Hepatocyte (in vitro differentiated cells): ENCODE data around the gene ZNHIT1. TPM values are rescaled to one million over a fixed set of nuclear protein-coding genes. Genes with fewer than 3 reads are reported as not detected.
A peak's percentile ranks its signal among the peaks of the same experiment; 100 is the strongest.

ENCODE experiments used
- DNase-seq: peaks from one replicate; pipeline ENCODE4 v3.0.0-alpha.2; 2016; ENCODE audit warnings: low spot score
- H2AFZ ChIP-seq: fragments of 200-600 bp; sonication (generic); 2 replicates; pipeline ENCODE4 v1.6.0; 2016; ENCODE audit warnings: antibody characterized with exemption, mild to moderate bottlenecking
- H3K27ac ChIP-seq: fragments of 200-600 bp; sonication (generic); 2 replicates; pipeline ENCODE4 v1.5.1; 2016; ENCODE audit warnings: mild to moderate bottlenecking
- H3K27me3 ChIP-seq: fragments of 200-600 bp; sonication (generic); 2 replicates; pipeline ENCODE4 v1.6.1; 2016
- H3K36me3 ChIP-seq: fragments of 200-600 bp; sonication (generic); replicated peaks from 2 replicates; pipeline ENCODE4 v1.5.1; 2016; ENCODE audit warnings: low read depth; ENCODE audit not compliant: insufficient read depth
- H3K4me1 ChIP-seq: fragments of 200-600 bp; sonication (generic); 2 replicates; pipeline ENCODE4 v1.5.1; 2016; ENCODE audit warnings: mild to moderate bottlenecking, moderate library complexity; ENCODE audit not compliant: insufficient read depth
- H3K4me2 ChIP-seq: fragments of 200-600 bp; sonication (generic); 2 replicates; pipeline ENCODE4 v1.6.0; 2016
- H3K4me3 ChIP-seq: fragments of 200-600 bp; sonication (generic); 2 replicates; pipeline ENCODE4 v1.5.1; 2016; ENCODE audit warnings: mild to moderate bottlenecking
- H3K79me2 ChIP-seq: fragments of 200-600 bp; sonication (generic); 2 replicates; pipeline ENCODE4 v1.6.0; 2017; ENCODE audit warnings: mild to moderate bottlenecking
- H3K9me2 ChIP-seq: fragments of 200-600 bp; sonication (generic); replicated peaks from 2 replicates; pipeline ENCODE4 v1.6.0; 2017; ENCODE audit warnings: mild to moderate bottlenecking; ENCODE audit not compliant: insufficient read depth
- H3K9me3 ChIP-seq: fragments of 200-600 bp; sonication (generic); 2 replicates; pipeline ENCODE4 v1.5.1; 2016; ENCODE audit warnings: low read depth, mild to moderate bottlenecking
- H4K20me1 ChIP-seq: fragments of 200-600 bp; sonication (generic); 2 replicates; pipeline ENCODE4 v1.6.0; 2016; ENCODE audit warnings: mild to moderate bottlenecking; ENCODE audit not compliant: insufficient read depth, poor library complexity, severe bottlenecking
- EZH2 ChIP-seq: fragments of 200-600 bp; sonication (generic); IDR thresholded peaks from 2 replicates; pipeline ENCODE4 v1.6.1; 2016; ENCODE audit warnings: antibody characterized with exemption, mild to moderate bottlenecking, borderline replicate concordance
- EZH2phosphoT487 ChIP-seq: fragments of 200-600 bp; sonication (generic); IDR thresholded peaks from one replicate; pipeline ENCODE4 v1.6.1; 2018; ENCODE audit warnings: antibody characterized with exemption, mild to moderate bottlenecking, low read depth, moderate library complexity; ENCODE audit not compliant: unreplicated experiment, severe bottlenecking
- WGBS: methylation state at CpG from one replicate; pipeline ENCODE4 v1.1.6; 2016; ENCODE audit warnings: low lambda C conversion rate; ENCODE audit errors: missing lambda C conversion rate; 5-methylcytosine and 5-hydroxymethylcytosine counted together
- polyA plus RNA-seq: library from polyadenylated mRNA; unstranded; fragments of >200 nt; fragmentation: Nextera tagmentation; extraction: Ambion mirVana; gene quantifications from 2 replicates; pipeline ENCODE4 v1.2.1, GENCODE V29; 2016
- total RNA-seq: library from RNA; depleted of rRNA; stranded (reverse); fragments of >200 nt; gene quantifications from 2 replicates; pipeline ENCODE4 v1.2.3, GENCODE V29; 2014
- TF ChIP-seq, protein P1 (sequence below): fragments of 200-600 bp; sonication (generic); IDR thresholded peaks from 2 replicates; pipeline ENCODE4 v1.5.1; 2016; ENCODE audit warnings: antibody characterized with exemption, mild to moderate bottlenecking; ENCODE audit not compliant: poor library complexity

Gene ZNHIT1
- total and polyA plus RNA-seq, 2 experiments from 2014 or later, result 110 to 117 TPM

GRCh38 chr7:101233907-101234547 lies 16.1 kb downstream of the ZNHIT1 start:
- H3K4me1 ChIP-seq, result peaks cover 17% of the 10 kb centered on the region
- H3K4me3 ChIP-seq, result no peak overlapping the region
- TF ChIP-seq, protein P1, sequence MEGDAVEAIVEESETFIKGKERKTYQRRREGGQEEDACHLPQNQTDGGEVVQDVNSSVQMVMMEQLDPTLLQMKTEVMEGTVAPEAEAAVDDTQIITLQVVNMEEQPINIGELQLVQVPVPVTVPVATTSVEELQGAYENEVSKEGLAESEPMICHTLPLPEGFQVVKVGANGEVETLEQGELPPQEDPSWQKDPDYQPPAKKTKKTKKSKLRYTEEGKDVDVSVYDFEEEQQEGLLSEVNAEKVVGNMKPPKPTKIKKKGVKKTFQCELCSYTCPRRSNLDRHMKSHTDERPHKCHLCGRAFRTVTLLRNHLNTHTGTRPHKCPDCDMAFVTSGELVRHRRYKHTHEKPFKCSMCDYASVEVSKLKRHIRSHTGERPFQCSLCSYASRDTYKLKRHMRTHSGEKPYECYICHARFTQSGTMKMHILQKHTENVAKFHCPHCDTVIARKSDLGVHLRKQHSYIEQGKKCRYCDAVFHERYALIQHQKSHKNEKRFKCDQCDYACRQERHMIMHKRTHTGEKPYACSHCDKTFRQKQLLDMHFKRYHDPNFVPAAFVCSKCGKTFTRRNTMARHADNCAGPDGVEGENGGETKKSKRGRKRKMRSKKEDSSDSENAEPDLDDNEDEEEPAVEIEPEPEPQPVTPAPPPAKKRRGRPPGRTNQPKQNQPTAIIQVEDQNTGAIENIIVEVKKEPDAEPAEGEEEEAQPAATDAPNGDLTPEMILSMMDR, result no peak
- TF ChIP-seq EZH2phosphoT487, result no peak
- TF ChIP-seq EZH2, result no peak
- WGBS, result 86% methylated on average over 20 of the region's 21 CpGs
- no peak for DNase-seq
- no peaks in the 10 kb centered on the region for H3K9me2 ChIP-seq
- H3K36me3 ChIP-seq, result no peaks in the 10 kb centered on the region
- H3K27me3 ChIP-seq, result no peaks in the 10 kb centered on the region
- H3K9me3 ChIP-seq, result no peaks in the 10 kb centered on the region
- no peaks in the 10 kb centered on the region for H3K79me2 ChIP-seq
- no peak overlapping the region for H3K4me2 ChIP-seq
- no peak overlapping the region for H2AFZ ChIP-seq
- H4K20me1 ChIP-seq, result no peaks in the 10 kb centered on the region
- no peak overlapping the region for H3K27ac ChIP-seq

DNA sequence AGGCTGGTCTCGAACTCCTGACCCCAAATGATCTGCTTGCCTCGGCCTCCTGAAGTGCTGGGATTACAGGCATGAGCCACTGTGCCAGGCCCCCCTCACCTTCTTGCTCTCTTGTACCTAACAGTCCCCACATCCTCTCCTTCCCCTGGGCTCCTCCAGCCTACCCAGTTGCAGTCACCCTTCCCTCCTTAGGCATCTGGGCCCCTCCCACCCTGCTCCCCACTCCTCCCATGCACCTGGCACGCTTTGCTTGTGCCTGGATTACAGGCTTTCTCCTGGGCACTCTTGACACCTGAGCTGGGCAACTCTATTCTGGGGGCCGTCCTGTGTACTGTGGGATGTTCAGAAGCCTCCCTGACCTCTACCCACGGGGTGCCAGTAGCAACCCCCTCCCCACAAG lies 16.7 kb downstream of the ZNHIT1 start:
- no peaks in the 10 kb centered on the region for H3K79me2 ChIP-seq
- no peak overlapping the region for H2AFZ ChIP-seq
- no peak overlapping the region for H3K27ac ChIP-seq
- H3K9me3 ChIP-seq, result no peaks in the 10 kb centered on the region
- H3K4me2 ChIP-seq, result no peak overlapping the region
- no peaks in the 10 kb centered on the region for H3K36me3 ChIP-seq
- no peak for DNase-seq
- TF ChIP-seq EZH2phosphoT487, result no peak
- TF ChIP-seq, protein P1, result no peak
- TF ChIP-seq EZH2, result no peak
- no peaks in the 10 kb centered on the region for H4K20me1 ChIP-seq
- no peak overlapping the region for H3K4me3 ChIP-seq
- WGBS, result 92% methylated on average over 5 of the region's 5 CpGs
- no peaks in the 10 kb centered on the region for H3K27me3 ChIP-seq
- H3K4me1 ChIP-seq, result peaks cover 17% of the 10 kb centered on the region
- no peaks in the 10 kb centered on the region for H3K9me2 ChIP-seq

DNA sequence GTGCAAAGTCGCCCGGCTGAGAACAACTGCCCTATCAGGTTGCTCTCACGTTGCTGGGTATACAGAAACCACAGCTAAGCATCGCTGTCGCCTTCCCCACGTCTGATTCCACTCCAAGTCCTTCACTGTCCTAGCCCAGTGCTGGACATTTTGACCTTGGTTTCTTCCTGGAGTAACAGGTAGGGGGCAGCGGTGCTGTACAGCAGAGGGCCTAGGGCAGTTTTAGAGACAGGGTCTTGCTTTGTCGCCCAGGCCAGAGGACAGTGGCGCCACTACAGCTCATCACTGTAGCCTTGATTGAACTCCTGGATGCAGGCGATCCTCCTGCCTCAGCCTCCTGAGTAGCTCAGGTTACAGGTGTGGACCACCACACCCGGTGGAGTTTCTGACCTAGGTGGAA lies 17.1 kb downstream of the ZNHIT1 start:
- Histone ChIP-seq H3K27me3 (no peaks in the 10 kb centered on the region), H3K79me2 (no peaks in the 10 kb centered on the region), H3K36me3 (no peaks in the 10 kb centered on the region), H3K4me3 (no peak overlapping the region), H3K9me2 (no peaks in the 10 kb centered on the region), H3K4me2 (no peak overlapping the region), H4K20me1 (no peaks in the 10 kb centered on the region), H3K4me1 (peaks cover 17% of the 10 kb centered on the region), H3K9me3 (no peaks in the 10 kb centered on the region), H2AFZ (no peak overlapping the region), H3K27ac (no peak overlapping the region)
- no peak for DNase-seq
- 77% methylated on average over 11 of the region's 11 CpGs for WGBS
- TF ChIP-seq EZH2phosphoT487, result no peak
- TF ChIP-seq, protein P1, result peak; percentile 27

DNA sequence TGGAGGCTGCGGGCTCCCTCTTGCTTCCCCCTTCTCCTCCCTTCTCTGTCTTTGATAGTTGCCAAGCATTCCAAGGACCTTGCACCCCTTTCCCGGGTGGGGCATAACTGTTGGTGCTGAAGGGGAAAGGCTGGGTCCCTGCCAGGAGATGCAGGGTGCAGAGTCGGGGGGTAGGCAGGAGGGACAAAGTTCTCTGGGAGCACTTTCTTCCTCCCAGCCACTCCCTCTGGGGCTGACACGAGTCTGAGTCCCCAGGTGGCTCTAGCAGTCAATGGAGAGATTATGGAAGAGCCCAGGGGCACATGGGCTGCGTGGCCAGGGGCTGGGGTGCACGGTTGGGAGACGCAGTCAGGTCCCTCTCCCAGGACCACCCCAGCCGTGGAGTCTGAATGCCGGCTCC lies 17.6 kb downstream of the ZNHIT1 start:
- no peaks in the 10 kb centered on the region for H3K27me3 ChIP-seq
- H3K9me2 ChIP-seq, result no peaks in the 10 kb centered on the region
- no peak overlapping the region for H3K4me2 ChIP-seq
- 95% methylated on average over 9 of the region's 9 CpGs for WGBS
- H3K27ac ChIP-seq, result no peak overlapping the region
- H4K20me1 ChIP-seq, result no peaks in the 10 kb centered on the region
- no peak overlapping the region for H3K4me3 ChIP-seq
- peaks cover 17% of the 10 kb centered on the region for H3K4me1 ChIP-seq
- TF ChIP-seq EZH2 (no peak), EZH2phosphoT487 (no peak)
- TF ChIP-seq, protein P1, result no peak
- H3K36me3 ChIP-seq, result no peaks in the 10 kb centered on the region
- H3K79me2 ChIP-seq, result no peaks in the 10 kb centered on the region
- no peak overlapping the region for H2AFZ ChIP-seq
- H3K9me3 ChIP-seq, result no peaks in the 10 kb centered on the region
- DNase-seq, result no peak
